Panc1 (cell line): ENCODE data around the gene ARFGAP2.

ENCODE experiments used
- POLR2AphosphoS5 ChIP-seq: IDR thresholded peaks from 2 replicates; pipeline ENCODE4 v1.6.1; 2012; ENCODE audit warnings: mild to moderate bottlenecking, low read depth, low read length, moderate library complexity
- SIN3A ChIP-seq: IDR thresholded peaks from 2 replicates; pipeline ENCODE4 v1.6.1; 2012; ENCODE audit warnings: low read depth, mild to moderate bottlenecking, low read length, moderate library complexity, borderline replicate concordance; ENCODE audit not compliant: insufficient read depth
- TF ChIP-seq, protein P1 (sequence below): fragments of 450-650 bp; IDR thresholded peaks from 2 replicates; pipeline ENCODE4 v1.5.1; 2017; ENCODE audit warnings: mild to moderate bottlenecking

DNA sequence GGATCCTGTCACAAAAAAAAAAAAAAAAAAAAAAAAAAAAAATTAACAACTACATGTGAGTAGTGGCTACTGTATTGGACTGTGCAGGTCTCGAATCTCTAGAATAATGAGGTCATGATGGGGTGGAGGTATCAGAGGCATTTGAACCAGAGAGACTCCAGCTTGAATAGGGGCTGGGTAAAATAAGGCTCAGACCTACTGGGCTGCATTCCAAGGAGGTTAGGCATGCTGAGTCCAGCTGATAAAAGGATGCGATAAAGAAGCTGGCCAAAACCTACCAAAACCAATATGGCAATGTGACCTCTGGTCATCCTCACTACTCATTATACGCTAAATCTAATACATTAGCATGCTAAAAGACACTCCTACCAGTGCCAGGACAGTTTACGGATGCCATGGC is 15.4 kb upstream of the ARFGAP2 start:
- TF ChIP-seq, protein P1, sequence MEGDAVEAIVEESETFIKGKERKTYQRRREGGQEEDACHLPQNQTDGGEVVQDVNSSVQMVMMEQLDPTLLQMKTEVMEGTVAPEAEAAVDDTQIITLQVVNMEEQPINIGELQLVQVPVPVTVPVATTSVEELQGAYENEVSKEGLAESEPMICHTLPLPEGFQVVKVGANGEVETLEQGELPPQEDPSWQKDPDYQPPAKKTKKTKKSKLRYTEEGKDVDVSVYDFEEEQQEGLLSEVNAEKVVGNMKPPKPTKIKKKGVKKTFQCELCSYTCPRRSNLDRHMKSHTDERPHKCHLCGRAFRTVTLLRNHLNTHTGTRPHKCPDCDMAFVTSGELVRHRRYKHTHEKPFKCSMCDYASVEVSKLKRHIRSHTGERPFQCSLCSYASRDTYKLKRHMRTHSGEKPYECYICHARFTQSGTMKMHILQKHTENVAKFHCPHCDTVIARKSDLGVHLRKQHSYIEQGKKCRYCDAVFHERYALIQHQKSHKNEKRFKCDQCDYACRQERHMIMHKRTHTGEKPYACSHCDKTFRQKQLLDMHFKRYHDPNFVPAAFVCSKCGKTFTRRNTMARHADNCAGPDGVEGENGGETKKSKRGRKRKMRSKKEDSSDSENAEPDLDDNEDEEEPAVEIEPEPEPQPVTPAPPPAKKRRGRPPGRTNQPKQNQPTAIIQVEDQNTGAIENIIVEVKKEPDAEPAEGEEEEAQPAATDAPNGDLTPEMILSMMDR, result no peak
- TF ChIP-seq POLR2AphosphoS5 (no peak), SIN3A (no peak)
